HepG2 (cell line): ENCODE data around the gene BET1. TPM values are rescaled to one million over a fixed set of nuclear protein-coding genes. Genes with fewer than 3 reads are reported as not detected.

Experiments
- ATAC-seq: fragments of 200-7000 bp; cut with Tn5 transposase; 3 replicates; pipeline ENCODE4 v1.9.1; 2020; ENCODE audit warnings: mild to moderate bottlenecking, moderate library complexity
- BruUV-seq: library from RNA; stranded (reverse); fragments of 400-500 nt; replicated peaks from 2 replicates; lab custom pipeline; 2021; lab: Mats Ljungman, UMichigan
- CTCF ChIA-PET: fragments of 300-600 bp; formaldehyde crosslinking; extraction: SDS; loops from one replicate; lab custom pipeline; 2021; ENCODE audit warnings: low total read pairs, inconsistent platforms, low intra/inter-chr PET ratio; lab: Yijun Ruan, JAX
- POLR2A ChIA-PET: fragments of 350-600 bp; sonication (Branson Sonifier 250); formaldehyde crosslinking; loops from one replicate; lab custom pipeline; 2020; ENCODE audit warnings: antibody characterized with exemption, inconsistent platforms; lab: Yijun Ruan, JAX
- DNase-seq: peaks from one replicate; pipeline ENCODE4 v3.0.0-alpha.2; 2015; ENCODE audit warnings: low spot score
- FAIRE-seq: peaks from 3 replicates; lab custom pipeline; 2011; peaks lifted over from hg19 to GRCh38; lab: Jason Lieb, UNC
- H2AFZ ChIP-seq: one replicate; pipeline ENCODE4 v1.6.1; 2011; ENCODE audit warnings: low read length, inconsistent platforms
- H3K27ac ChIP-seq: fragments of 300-600 bp; 3 replicates; pipeline ENCODE4 v1.8.0; 2011; ENCODE audit warnings: mixed run types, mild to moderate bottlenecking, mixed read lengths, low read length, inconsistent platforms; ENCODE audit not compliant: insufficient read depth; ENCODE audit errors: extremely low read length
- H3K27me3 ChIP-seq, 2 experiments: fragments of 200-600 bp in 1 of 2; 2 replicates in 1 of 2; 3 replicates in 1 of 2; pipeline versions ENCODE4 v1.6.0 to v1.8.0; 2011; ENCODE audit warnings: low read length in 2 of 2, mild to moderate bottlenecking in 2 of 2, moderate library complexity in 2 of 2, inconsistent platforms in 1 of 2; ENCODE audit not compliant: insufficient read depth in 2 of 2, control insufficient read depth in 1 of 2
- H3K36me3 ChIP-seq, 2 experiments: fragments of 200-600 bp in 1 of 2; replicated peaks in 1 of 2; 2 replicates in 1 of 2; 3 replicates in 1 of 2; pipeline versions ENCODE4 v1.5.1 to v1.8.0; 2011; ENCODE audit warnings: low read length in 2 of 2, inconsistent platforms in 1 of 2; ENCODE audit not compliant: insufficient read depth in 2 of 2, control insufficient read depth in 1 of 2
- H3K4me1 ChIP-seq: 2 replicates; pipeline ENCODE4 v1.5.1; 2012; ENCODE audit warnings: low read length, inconsistent platforms; ENCODE audit not compliant: insufficient read depth
- H3K4me2 ChIP-seq: 2 replicates; pipeline ENCODE4 v1.6.0; 2011; ENCODE audit warnings: low read depth, low read length, inconsistent platforms
- H3K4me3 ChIP-seq, 3 experiments: fragments of 200-600 bp in 1 of 3; sonication (generic), shearing (Covaris generic) in 1 of 3; replicated peaks in 1 of 3; 2 replicates each; pipeline ENCODE4 v1.5.1; 2011 to 2016; ENCODE audit warnings: low read length in 3 of 3, inconsistent platforms in 2 of 3, low read depth in 2 of 3, mild to moderate bottlenecking in 2 of 3, control low read depth in 1 of 3, mixed read lengths in 1 of 3; ENCODE audit not compliant: insufficient read depth in 1 of 3
- H3K79me2 ChIP-seq: one replicate; pipeline ENCODE4 v1.6.1; 2011; ENCODE audit warnings: low read length, inconsistent platforms; ENCODE audit not compliant: insufficient read depth
- H3K9ac ChIP-seq: 2 replicates; pipeline ENCODE4 v1.6.0; 2011; ENCODE audit warnings: mild to moderate bottlenecking, low read depth, low read length, inconsistent platforms; ENCODE audit not compliant: insufficient read depth
- H3K9me3 ChIP-seq: 2 replicates; pipeline ENCODE4 v1.5.1; 2012; ENCODE audit warnings: mild to moderate bottlenecking, low read length
- H4K20me1 ChIP-seq: 2 replicates; pipeline ENCODE4 v1.6.0; 2011; ENCODE audit warnings: inconsistent platforms, mild to moderate bottlenecking, low read length, moderate library complexity; ENCODE audit not compliant: insufficient read depth
- CEBPB ChIP-seq: IDR thresholded peaks from 2 replicates; pipeline ENCODE4 v1.6.1; 2011; ENCODE audit warnings: low read depth, low read length, improper control_type of control experiment, borderline replicate concordance
- ELF3 ChIP-seq: IDR thresholded peaks from 2 replicates; pipeline ENCODE4 v1.6.1; 2016; ENCODE audit warnings: missing genetic modification reagents, missing compliant biosample characterization
- HMG20B ChIP-seq: conservative IDR thresholded peaks from 2 replicates; pipeline ENCODE4 v1.6.1; 2016; ENCODE audit warnings: missing genetic modification reagents, missing compliant biosample characterization
- ZNF367 ChIP-seq: sonication (generic); formaldehyde crosslinking; IDR thresholded peaks from 2 replicates; pipeline ENCODE4 v1.4.0; 2020; ENCODE audit warnings: missing genetic modification reagents, borderline replicate concordance
- WGBS: methylation state at CpG from one replicate; pipeline ENCODE4 v1.1.6; 2017; ENCODE audit warnings: low lambda C conversion rate; 5-methylcytosine and 5-hydroxymethylcytosine counted together
- in situ Hi-C: cut with HindIII; loops from 2 replicates; pipeline ENCODE4 v1.10.0; 2017; ENCODE audit warnings: low pct_unique_long_range_greater_than_20kb; ENCODE audit not compliant: extremely low pct_ligation_motif_present
- intact Hi-C: fragments of 100-400 bp; cut with micrococcal nuclease; formaldehyde crosslinking; loops from one replicate; pipeline ENCODE4 v1.10.0; 2022; ENCODE audit not compliant: unreplicated experiment
- polyA plus RNA-seq, 8 experiments: library from polyadenylated mRNA; depleted of rRNA in 3 of 8; stranded (reverse) in 7 of 8; unstranded in 1 of 8; fragments of >200 nt; fragmentation: Illumina TruSeq in 4 of 8; extraction: Trizol in 4 of 8; gene quantifications; 2 replicates each; pipeline versions ENCODE4 v1.2.1 to v1.2.3, GENCODE V29; 2011 to 2016; ENCODE audit warnings: low read depth in 4 of 8, missing spikeins in 1 of 8, mixed read lengths in 1 of 8; ENCODE audit not compliant: insufficient read depth in 1 of 8
- total RNA-seq, 5 experiments: library from RNA; depleted of rRNA; stranded (reverse); fragments of >200 nt; fragmentation: Illumina TruSeq; extraction: Trizol; gene quantifications; 2 replicates each; pipeline ENCODE4 v1.2.3, GENCODE V29; 2016; ENCODE audit warnings: low read depth in 1 of 5
- TF ChIP-seq, protein P1 (sequence below): sonication (generic); formaldehyde crosslinking; IDR thresholded peaks from 2 replicates; pipeline ENCODE4 v1.5.0; 2020; ENCODE audit warnings: mild to moderate bottlenecking, missing genetic modification reagents

BET1 gene
- total and polyA plus RNA-seq, 2 of the 13 experiments (the other 11 are each of a cell fraction or from before 2014, with no cell fraction given) = 23.8 to 33.7 TPM

DNA sequence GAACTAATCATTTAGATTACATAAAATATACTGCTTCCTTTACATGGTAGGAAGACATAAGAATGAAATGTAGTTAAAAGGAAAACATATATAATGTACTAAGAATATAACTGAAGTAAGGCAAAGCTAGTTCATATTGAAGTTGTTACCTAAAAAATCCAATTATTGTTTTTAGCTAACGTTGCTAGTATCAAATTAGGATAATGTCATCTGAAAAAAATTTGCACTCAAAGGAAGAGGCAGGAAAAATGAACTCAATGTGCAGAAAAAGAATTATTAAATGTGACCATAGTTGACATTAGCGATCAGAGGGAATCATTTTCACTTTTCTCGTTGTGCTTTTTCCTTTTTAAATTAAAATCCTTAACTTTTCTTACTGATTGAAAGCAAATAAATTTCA is 1.6 kb upstream of the BET1 start:
- Histone ChIP-seq H3K27me3 (peaks cover 0 to 5% of the 10 kb centered on the region in 2 experiments; a peak in 2 of 5 replicates), H3K4me3 (no peak overlapping the region), H3K36me3 (peaks cover 0 to 1% of the 10 kb centered on the region in 2 experiments; a peak in 1 of 5 replicates), H2AFZ (no peak overlapping the region), H4K20me1 (no peaks in the 10 kb centered on the region), H3K9me3 (no peaks in the 10 kb centered on the region), H3K79me2 (peaks cover 31% of the 10 kb centered on the region), H3K4me1 (peaks cover 30% of the 10 kb centered on the region), H3K4me2 (no peak overlapping the region), H3K27ac (no peak overlapping the region), H3K9ac (no peak overlapping the region)
- TF ChIP-seq CEBPB (no peak), HMG20B (CRISPR knock-in tag) (no peak), ELF3 (no peak), ZNF367 (CRISPR knock-in tag) (no peak)
- TF ChIP-seq, protein P1, sequence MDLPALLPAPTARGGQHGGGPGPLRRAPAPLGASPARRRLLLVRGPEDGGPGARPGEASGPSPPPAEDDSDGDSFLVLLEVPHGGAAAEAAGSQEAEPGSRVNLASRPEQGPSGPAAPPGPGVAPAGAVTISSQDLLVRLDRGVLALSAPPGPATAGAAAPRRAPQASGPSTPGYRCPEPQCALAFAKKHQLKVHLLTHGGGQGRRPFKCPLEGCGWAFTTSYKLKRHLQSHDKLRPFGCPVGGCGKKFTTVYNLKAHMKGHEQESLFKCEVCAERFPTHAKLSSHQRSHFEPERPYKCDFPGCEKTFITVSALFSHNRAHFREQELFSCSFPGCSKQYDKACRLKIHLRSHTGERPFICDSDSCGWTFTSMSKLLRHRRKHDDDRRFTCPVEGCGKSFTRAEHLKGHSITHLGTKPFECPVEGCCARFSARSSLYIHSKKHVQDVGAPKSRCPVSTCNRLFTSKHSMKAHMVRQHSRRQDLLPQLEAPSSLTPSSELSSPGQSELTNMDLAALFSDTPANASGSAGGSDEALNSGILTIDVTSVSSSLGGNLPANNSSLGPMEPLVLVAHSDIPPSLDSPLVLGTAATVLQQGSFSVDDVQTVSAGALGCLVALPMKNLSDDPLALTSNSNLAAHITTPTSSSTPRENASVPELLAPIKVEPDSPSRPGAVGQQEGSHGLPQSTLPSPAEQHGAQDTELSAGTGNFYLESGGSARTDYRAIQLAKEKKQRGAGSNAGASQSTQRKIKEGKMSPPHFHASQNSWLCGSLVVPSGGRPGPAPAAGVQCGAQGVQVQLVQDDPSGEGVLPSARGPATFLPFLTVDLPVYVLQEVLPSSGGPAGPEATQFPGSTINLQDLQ (CRISPR knock-in tag) = no peak
- ChIA-PET POLR2A (no interaction called here), CTCF (no interaction called here)
- ATAC-seq = no peak
- BruUV-seq = no TSS peak
- DNase-seq = no peak
- FAIRE-seq = no peak
- intact Hi-C loops = no loop called here
- in situ Hi-C loops = no loop called here
- WGBS = 33% methylated on average over 3 of the region's 3 CpGs
